Upper lobe of left lung (tissue), 6 donors: Measurements from ENCODE around the gene LRRC8B. TPM values are rescaled to one million over a fixed set of nuclear protein-coding genes. Genes with fewer than 3 reads are reported as not detected.

ENCODE experiments used
- ATAC-seq, 2 donors: fragments of 200-7000 bp; cut with Tn5 transposase; one replicate each; pipeline ENCODE4 v1.9.1; 2022; ENCODE audit warnings: mild to moderate bottlenecking in 2 of 2, moderate library complexity in 2 of 2; ENCODE audit not compliant: low FRiP score in 2 of 2
- DNase-seq, 2 donors: peaks; one replicate each; pipeline ENCODE4 v3.0.0-alpha.2; 2019 to 2020
- H3K27ac ChIP-seq, 4 donors: fragments of 200-600 bp; sonication (generic); one replicate each; pipeline ENCODE4 v1.5.1; 2016 to 2019
- H3K27me3 ChIP-seq, 4 donors: fragments of 200-600 bp; sonication (generic); one replicate each; pipeline ENCODE4 v1.5.1; 2017 to 2019
- H3K36me3 ChIP-seq, 4 donors: fragments of 200-600 bp; sonication (generic); one replicate each; pipeline ENCODE4 v1.5.1; 2016 to 2019
- H3K4me1 ChIP-seq, 4 donors: fragments of 200-600 bp; sonication (generic); one replicate each; pipeline ENCODE4 v1.5.1; 2018 to 2019
- H3K4me3 ChIP-seq, 4 donors: fragments of 200-600 bp; sonication (generic); one replicate each; pipeline ENCODE4 v1.5.1; 2017 to 2019; ENCODE audit warnings: mild to moderate bottlenecking in 2 of 4, moderate library complexity in 1 of 4
- H3K9me3 ChIP-seq, 4 donors: fragments of 200-600 bp; sonication (generic); one replicate each; pipeline ENCODE4 v1.5.1; 2018 to 2019
- CTCF ChIP-seq, 6 experiments: fragments of 450-650 bp in 4 of 6; fragments of 200-600 bp in 2 of 6; sonication (generic) in 2 of 6; IDR thresholded peaks; one replicate each; pipeline ENCODE4 v1.5.1; 2016 to 2019; ENCODE audit warnings: antibody characterized with exemption in 6 of 6
- EP300 ChIP-seq, 4 donors: sonication (generic); formaldehyde crosslinking; IDR thresholded peaks; one replicate each; pipeline ENCODE4 v1.5.1; 2017; ENCODE audit warnings: antibody characterized with exemption in 4 of 4, control low read depth in 2 of 4
- POLR2A ChIP-seq, 4 donors: fragments of 450-650 bp; IDR thresholded peaks; one replicate each; pipeline ENCODE4 v1.5.1; 2016 to 2017; ENCODE audit warnings: antibody characterized with exemption in 4 of 4, mild to moderate bottlenecking in 2 of 4
- POLR2AphosphoS5 ChIP-seq, 2 donors: sonication (generic); formaldehyde crosslinking; IDR thresholded peaks; one replicate each; pipeline ENCODE4 v1.5.1; 2017; ENCODE audit warnings: antibody characterized with exemption in 2 of 2
- WGBS, 2 donors: methylation state at CpG; one replicate each; pipeline ENCODE4 v1.1.5; 2017 to 2018; 5-methylcytosine and 5-hydroxymethylcytosine counted together
- total RNA-seq, 6 donors: library from RNA; depleted of rRNA in 4 of 6; stranded (reverse); fragments of >200 nt in 4 of 6; gene quantifications; one replicate each; pipeline versions ENCODE4 v1.1.0 to v1.2.1, GENCODE V29; 2016 to 2021
- donor health status: DM: no; HTN: no; CAD: no; lungs with moderate emphysema.
- donor health status: DM: no; HTN: yes; CAD: no; lungs with severe emphysema.

LRRC8B gene
- total RNA-seq, 6 donors from 2014 or later: 7.1 to 20.2 (median 14.8) TPM

GRCh38 chr1:89576013-89576412 lies 51.4 kb downstream of the LRRC8B start:
- Histone ChIP-seq H3K27me3 (no peaks in the 10 kb centered on the region), H3K9me3 (no peaks in the 10 kb centered on the region), H3K4me1 (no peaks in the 10 kb centered on the region), H3K36me3 (peaks cover 0 to 7% (median 3%) of the 10 kb centered on the region in 4 donors), H3K27ac (no peak overlapping the region), H3K4me3 (no peak overlapping the region)
- DNase-seq (no peak), ATAC-seq (no peak)
- 86% methylated on average over 3 of the region's 3 CpGs for WGBS, 2 donors
- TF ChIP-seq POLR2AphosphoS5 (IDR thresholded peaks at IDR 0.05) (no peak), POLR2A (IDR thresholded peaks at IDR 0.05) (no peak), EP300 (IDR thresholded peaks at IDR 0.05) (no peak), CTCF (IDR thresholded peaks at IDR 0.05) (no peak)

GRCh38 chr1:89578151-89578550 lies 53.5 kb downstream of the LRRC8B start:
- no peak overlapping the region for H3K4me3 ChIP-seq
- H3K9me3 ChIP-seq: no peaks in the 10 kb centered on the region
- peaks cover 3 to 17% (median 8%) of the 10 kb centered on the region in 4 donors for H3K36me3 ChIP-seq
- no peak overlapping the region for H3K27ac ChIP-seq
- H3K27me3 ChIP-seq: no peaks in the 10 kb centered on the region
- no peak for DNase-seq
- no peak for ATAC-seq
- WGBS, 2 donors: 90% methylated on average over 1 of the region's 1 CpG
- H3K4me1 ChIP-seq: no peaks in the 10 kb centered on the region
- TF ChIP-seq POLR2A (IDR thresholded peaks at IDR 0.05) (no peak), EP300 (IDR thresholded peaks at IDR 0.05) (no peak), CTCF (IDR thresholded peaks at IDR 0.05) (no peak), POLR2AphosphoS5 (IDR thresholded peaks at IDR 0.05) (no peak)

- Histone ChIP-seq H3K27me3 (no peaks in the 10 kb centered on the region), H3K9me3 (no peaks in the 10 kb centered on the region), H3K4me1 (no peaks in the 10 kb centered on the region), H3K27ac (no peak overlapping the region), H3K4me3 (no peak overlapping the region), H3K36me3 (peaks cover 3 to 27% (median 11%) of the 10 kb centered on the region in 4 donors)
- 85 to 92% methylated on average over 2 of the region's 2 CpGs for WGBS, 2 donors
- TF ChIP-seq POLR2AphosphoS5 (IDR thresholded peaks at IDR 0.05): no peak
- no peak for TF ChIP-seq EP300 (IDR thresholded peaks at IDR 0.05)
- TF ChIP-seq POLR2A (IDR thresholded peaks at IDR 0.05): no peak
- no peak for TF ChIP-seq CTCF (IDR thresholded peaks at IDR 0.05)
- ATAC-seq: no peak
- DNase-seq: no peak
These were observed 54.5 kb downstream of the LRRC8B start for GRCh38 chr1:89578946-89579684.

GRCh38 chr1:89580036-89580435 lies 55.4 kb downstream of the LRRC8B start:
- Histone ChIP-seq H3K4me1 (no peaks in the 10 kb centered on the region), H3K27ac (no peak overlapping the region), H3K36me3 (peaks cover 3 to 36% (median 16%) of the 10 kb centered on the region in 4 donors), H3K27me3 (no peaks in the 10 kb centered on the region), H3K4me3 (no peak overlapping the region), H3K9me3 (no peaks in the 10 kb centered on the region)
- TF ChIP-seq EP300 (IDR thresholded peaks at IDR 0.05) (no peak), CTCF (IDR thresholded peaks at IDR 0.05) (no peak), POLR2AphosphoS5 (IDR thresholded peaks at IDR 0.05) (no peak), POLR2A (IDR thresholded peaks at IDR 0.05) (no peak)
- WGBS, 2 donors: 97 to 98% methylated on average over 7 of the region's 7 CpGs
- ATAC-seq (no peak), DNase-seq (no peak)

GRCh38 chr1:89581859-89582258 lies 57.2 kb downstream of the LRRC8B start:
- Histone ChIP-seq H3K36me3 (peaks cover 3 to 38% (median 16%) of the 10 kb centered on the region in 4 donors), H3K9me3 (no peaks in the 10 kb centered on the region), H3K4me1 (no peaks in the 10 kb centered on the region), H3K27me3 (no peaks in the 10 kb centered on the region), H3K27ac (no peak overlapping the region), H3K4me3 (no peak overlapping the region)
- no peak for TF ChIP-seq CTCF (IDR thresholded peaks at IDR 0.05)
- no peak for TF ChIP-seq POLR2AphosphoS5 (IDR thresholded peaks at IDR 0.05)
- no peak for TF ChIP-seq POLR2A (IDR thresholded peaks at IDR 0.05)
- no peak for TF ChIP-seq EP300 (IDR thresholded peaks at IDR 0.05)
- WGBS, 2 donors: 94 to 96% methylated on average over 1 of the region's 1 CpG
- DNase-seq (no peak), ATAC-seq (no peak)
